Activated naive CD8-positive, alpha-beta T cell treated with anti-CD3 and anti-CD28 coated beads, Interleukin-2, amount 50 U/mL, for 16 hours (primary cell): Measurements from ENCODE around the gene THADA.

Experiments
- DNase-seq: peaks from one replicate; pipeline ENCODE4 v3.0.0-alpha.2; 2020; ENCODE audit warnings: low read depth, low spot score

The THADA gene

GRCh38 chr2:43210467-43211303 is 385.2 kb downstream of the THADA start:
- no peak for DNase-seq

- DNase-seq, result no peak
Measured at GRCh38 chr2:43210125-43210466, 385.7 kb downstream of the THADA start.

GRCh38 chr2:43209204-43209717 is 386.6 kb downstream of the THADA start:
- DNase-seq, result no peak

GRCh38 chr2:43207553-43208300 is 388.1 kb downstream of the THADA start:
- no peak for DNase-seq

GRCh38 chr2:43206602-43207001 is 389.2 kb downstream of the THADA start:
- no peak for DNase-seq

GRCh38 chr2:43203373-43203772 is 392.5 kb downstream of the THADA start:
- DNase-seq, result no peak

GRCh38 chr2:43202289-43202688 is 393.5 kb downstream of the THADA start:
- DNase-seq, result no peak

GRCh38 chr2:43201497-43201896 is 394.3 kb downstream of the THADA start:
- no peak for DNase-seq

GRCh38 chr2:43201016-43201415 is 394.8 kb downstream of the THADA start:
- DNase-seq, result no peak

GRCh38 chr2:43199492-43200488 is 396.0 kb downstream of the THADA start:
- DNase-seq, result no peak

- no peak for DNase-seq
Measured at GRCh38 chr2:43198263-43198662, 397.6 kb downstream of the THADA start.

GRCh38 chr2:43197588-43197896 is 398.3 kb downstream of the THADA start:
- no peak for DNase-seq

- no peak for DNase-seq
Measured at GRCh38 chr2:43196768-43197587, 398.9 kb downstream of the THADA start.

GRCh38 chr2:43194121-43194869 is 401.5 kb downstream of the THADA start:
- no peak for DNase-seq

GRCh38 chr2:43193652-43194120 is 402.2 kb downstream of the THADA start:
- no peak for DNase-seq

GRCh38 chr2:43192744-43193651 is 402.8 kb downstream of the THADA start:
- no peak for DNase-seq

- no peak for DNase-seq
Measured at GRCh38 chr2:43191947-43192516, 403.8 kb downstream of the THADA start.

GRCh38 chr2:43190311-43191052 is 405.4 kb downstream of the THADA start:
- no peak for DNase-seq
